ENCODE measurements around the gene CALY. TPM values are rescaled to one million over a fixed set of nuclear protein-coding genes. Genes with fewer than 3 reads are reported as not detected.

The CALY gene
- total RNA-seq, 2 donors from 2014 or later: 1.8 TPM; not detected in 1

GRCh38 chr10:133299738-133300137 is 37.0 kb downstream of the CALY start:
- Histone ChIP-seq H3K36me3 (replicated peaks in 1 of 2; ENCODE audit: insufficient read depth in 1 of 2, low read depth in 2 of 2) (peaks cover 6 to 52% of the 10 kb centered on the region in 2 donors), H3K27ac (no peak overlapping the region), H3K27me3 (no peaks in the 10 kb centered on the region), H3K9me3 (no peaks in the 10 kb centered on the region), H3K4me3 (no peak overlapping the region), H3K4me1 (peaks cover under 1% of the 10 kb centered on the region)
- ATAC-seq (no peak), DNase-seq (no peak)
- TF ChIP-seq, protein P1, sequence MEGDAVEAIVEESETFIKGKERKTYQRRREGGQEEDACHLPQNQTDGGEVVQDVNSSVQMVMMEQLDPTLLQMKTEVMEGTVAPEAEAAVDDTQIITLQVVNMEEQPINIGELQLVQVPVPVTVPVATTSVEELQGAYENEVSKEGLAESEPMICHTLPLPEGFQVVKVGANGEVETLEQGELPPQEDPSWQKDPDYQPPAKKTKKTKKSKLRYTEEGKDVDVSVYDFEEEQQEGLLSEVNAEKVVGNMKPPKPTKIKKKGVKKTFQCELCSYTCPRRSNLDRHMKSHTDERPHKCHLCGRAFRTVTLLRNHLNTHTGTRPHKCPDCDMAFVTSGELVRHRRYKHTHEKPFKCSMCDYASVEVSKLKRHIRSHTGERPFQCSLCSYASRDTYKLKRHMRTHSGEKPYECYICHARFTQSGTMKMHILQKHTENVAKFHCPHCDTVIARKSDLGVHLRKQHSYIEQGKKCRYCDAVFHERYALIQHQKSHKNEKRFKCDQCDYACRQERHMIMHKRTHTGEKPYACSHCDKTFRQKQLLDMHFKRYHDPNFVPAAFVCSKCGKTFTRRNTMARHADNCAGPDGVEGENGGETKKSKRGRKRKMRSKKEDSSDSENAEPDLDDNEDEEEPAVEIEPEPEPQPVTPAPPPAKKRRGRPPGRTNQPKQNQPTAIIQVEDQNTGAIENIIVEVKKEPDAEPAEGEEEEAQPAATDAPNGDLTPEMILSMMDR (IDR thresholded peaks at IDR 0.05): no peak
- no peak for TF ChIP-seq POLR2A (IDR thresholded peaks at IDR 0.05)
- intact Hi-C loops (cut with DNase I): no loop called here
- WGBS, 2 donors: 94% methylated on average over 14 of the region's 14 CpGs

DNA sequence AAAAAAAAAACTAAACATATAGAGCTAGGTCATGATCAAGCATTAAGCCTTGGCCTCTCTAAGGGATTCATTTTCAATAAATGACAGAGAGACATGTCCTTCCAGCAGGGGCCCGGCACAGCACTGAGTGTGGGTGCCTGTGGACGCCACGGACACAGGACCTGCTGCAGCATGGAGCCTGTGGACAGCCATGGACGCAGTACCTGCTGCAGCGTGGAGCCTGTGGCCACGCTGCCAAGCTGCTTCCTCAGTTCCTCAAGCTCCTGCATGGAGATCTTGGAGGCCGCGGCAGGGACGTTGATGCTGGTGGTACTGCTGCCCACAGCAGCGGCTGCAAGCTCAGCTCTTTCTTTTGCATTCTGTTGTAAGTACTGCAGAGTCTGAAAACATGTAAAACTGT is 37.5 kb downstream of the CALY start:
- TF ChIP-seq POLR2A (IDR thresholded peaks at IDR 0.05): no peak
- TF ChIP-seq, protein P1 (IDR thresholded peaks at IDR 0.05): no peak
- intact Hi-C loops (cut with DNase I): no loop called here
- 83 to 100% methylated on average over 3 to 10 of the region's 10 CpGs for WGBS, 2 donors
- peaks cover 6 to 55% of the 10 kb centered on the region in 2 donors for H3K36me3 ChIP-seq (replicated peaks in 1 of 2; ENCODE audit: insufficient read depth in 1 of 2, low read depth in 2 of 2)
- H3K4me1 ChIP-seq: no peaks in the 10 kb centered on the region
- H3K27me3 ChIP-seq: no peaks in the 10 kb centered on the region
- ATAC-seq (no peak), DNase-seq (no peak)
- no peak overlapping the region for H3K27ac ChIP-seq
- no peak overlapping the region for H3K4me3 ChIP-seq
- no peaks in the 10 kb centered on the region for H3K9me3 ChIP-seq

- Histone ChIP-seq H3K9me3 (no peaks in the 10 kb centered on the region), H3K4me1 (no peaks in the 10 kb centered on the region), H3K36me3 (replicated peaks in 1 of 2; ENCODE audit: insufficient read depth in 1 of 2, low read depth in 2 of 2) (peaks cover 6 to 56% of the 10 kb centered on the region in 2 donors), H3K27me3 (no peaks in the 10 kb centered on the region), H3K4me3 (no peak overlapping the region), H3K27ac (no peak overlapping the region)
- DNase-seq (no peak), ATAC-seq (no peak)
- intact Hi-C loops (cut with DNase I): no loop called here
- TF ChIP-seq, protein P1 (IDR thresholded peaks at IDR 0.05): no peak
- TF ChIP-seq POLR2A (IDR thresholded peaks at IDR 0.05): no peak
- 90 to 98% methylated on average over 6 to 14 of the region's 14 CpGs for WGBS, 2 donors
Measured at GRCh38 chr10:133298466-133298865, 38.2 kb downstream of the CALY start.

GRCh38 chr10:133297504-133297903 is 39.2 kb downstream of the CALY start:
- H3K36me3 ChIP-seq (replicated peaks in 1 of 2; ENCODE audit: insufficient read depth in 1 of 2, low read depth in 2 of 2): peaks cover 6 to 65% of the 10 kb centered on the region in 2 donors
- DNase-seq (no peak), ATAC-seq (no peak)
- H3K27me3 ChIP-seq: no peaks in the 10 kb centered on the region
- no peaks in the 10 kb centered on the region for H3K4me1 ChIP-seq
- intact Hi-C loops (cut with DNase I): no loop called here
- WGBS, 2 donors: 85 to 94% methylated on average over 4 to 10 of the region's 10 CpGs
- no peaks in the 10 kb centered on the region for H3K9me3 ChIP-seq
- H3K27ac ChIP-seq: no peak overlapping the region
- TF ChIP-seq, protein P1 (IDR thresholded peaks at IDR 0.05): no peak
- no peak for TF ChIP-seq POLR2A (IDR thresholded peaks at IDR 0.05)
- H3K4me3 ChIP-seq: no peak overlapping the region
